Stromal cell of bone marrow (primary cell): ENCODE measurements around the gene MTFR2.
"Not testable (repeated sequence)": the region's sequence is repeated elsewhere in the genome, so short reads cannot be mapped to it uniquely, and the experiment has no call there.

Experiments used
- DNase-seq: peaks from one replicate; pipeline ENCODE4 v3.0.0-alpha.2; 2012; ENCODE audit warnings: low read depth

The MTFR2 gene

DNA sequence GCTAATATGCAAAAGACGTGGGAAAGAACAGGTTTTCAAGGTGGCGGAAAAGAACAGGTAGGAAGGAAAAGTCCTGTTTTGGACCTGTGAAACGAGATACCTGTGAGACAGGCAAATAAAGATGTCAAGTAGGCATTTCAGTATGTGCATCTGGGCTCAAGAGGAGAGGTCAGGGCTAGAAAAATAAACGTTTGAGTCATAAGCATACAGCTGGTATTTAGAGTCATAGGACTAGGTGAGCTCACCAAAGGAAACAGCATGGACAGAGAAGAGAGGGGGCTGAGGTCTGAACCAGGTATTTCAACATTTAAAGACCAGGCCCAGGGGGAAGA is 14.9 kb downstream of the MTFR2 start:
- DNase-seq: no peak

DNA sequence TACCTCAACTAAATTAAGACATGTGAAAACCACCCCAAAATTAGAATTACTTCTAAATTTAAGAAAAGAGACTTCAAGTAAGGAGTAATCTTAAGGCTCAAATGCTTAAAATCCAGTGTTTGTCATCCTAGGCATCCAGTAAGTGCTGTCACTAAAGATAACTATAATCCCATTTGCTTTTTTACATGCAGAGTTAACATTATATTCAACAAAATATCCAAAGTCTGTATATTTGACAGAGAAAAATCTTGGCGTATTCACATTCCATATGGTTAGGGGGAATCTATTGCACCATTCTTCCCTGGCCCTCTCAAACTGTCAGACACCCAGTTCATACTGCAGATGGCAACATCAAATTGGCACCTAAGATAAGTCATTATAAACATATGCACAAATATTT is 17.4 kb downstream of the MTFR2 start:
- DNase-seq: no peak

DNA sequence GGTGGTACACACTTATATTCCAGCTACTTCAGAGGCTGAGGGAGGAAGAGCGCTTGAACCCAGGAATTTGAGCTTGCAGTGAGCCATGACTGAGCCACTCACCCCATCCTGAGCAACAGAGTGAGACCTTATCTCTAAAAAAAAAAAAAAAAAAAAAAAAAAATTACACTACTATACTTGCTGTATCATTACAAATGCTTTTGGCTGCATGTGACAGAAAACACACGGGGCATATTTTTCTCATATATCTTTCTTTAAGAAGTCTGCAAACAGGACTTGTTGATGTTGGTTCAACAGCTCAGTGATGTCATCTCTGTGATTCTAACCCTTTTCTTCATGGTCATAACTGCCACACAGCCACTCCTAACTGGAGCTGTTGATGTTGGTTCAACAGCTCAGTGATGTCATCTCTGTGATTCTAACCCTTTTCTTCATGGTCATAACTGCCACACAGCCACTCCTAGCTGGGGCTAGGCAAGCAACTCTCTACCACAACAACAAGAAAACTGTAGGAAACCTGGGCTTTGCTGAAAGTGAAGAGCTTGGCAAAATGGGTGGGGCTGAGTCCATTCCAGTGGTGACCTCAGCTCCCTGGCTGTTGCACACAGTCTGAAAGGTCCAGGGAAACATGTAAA is 19.8 kb downstream of the MTFR2 start:
- no peak for DNase-seq

DNA sequence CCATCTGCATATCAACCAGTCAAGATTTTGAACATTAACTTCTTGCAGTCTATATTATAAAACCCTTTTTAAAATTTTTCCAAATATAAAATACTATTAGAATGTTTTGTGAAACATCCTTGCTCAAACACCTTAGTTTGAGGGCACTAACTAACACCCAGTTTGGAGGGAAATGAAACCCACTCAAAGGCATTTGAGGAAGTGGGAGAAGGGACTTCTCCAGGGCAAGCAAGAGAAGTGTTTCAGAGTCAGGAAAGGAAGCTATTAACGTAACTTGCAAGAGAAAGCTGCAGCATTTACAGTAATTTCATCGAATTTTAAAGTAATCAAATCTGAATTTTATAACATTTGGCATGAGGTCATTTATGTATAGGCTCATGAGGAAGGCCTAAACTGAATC is 21.3 kb downstream of the MTFR2 start:
- DNase-seq: no peak

DNA sequence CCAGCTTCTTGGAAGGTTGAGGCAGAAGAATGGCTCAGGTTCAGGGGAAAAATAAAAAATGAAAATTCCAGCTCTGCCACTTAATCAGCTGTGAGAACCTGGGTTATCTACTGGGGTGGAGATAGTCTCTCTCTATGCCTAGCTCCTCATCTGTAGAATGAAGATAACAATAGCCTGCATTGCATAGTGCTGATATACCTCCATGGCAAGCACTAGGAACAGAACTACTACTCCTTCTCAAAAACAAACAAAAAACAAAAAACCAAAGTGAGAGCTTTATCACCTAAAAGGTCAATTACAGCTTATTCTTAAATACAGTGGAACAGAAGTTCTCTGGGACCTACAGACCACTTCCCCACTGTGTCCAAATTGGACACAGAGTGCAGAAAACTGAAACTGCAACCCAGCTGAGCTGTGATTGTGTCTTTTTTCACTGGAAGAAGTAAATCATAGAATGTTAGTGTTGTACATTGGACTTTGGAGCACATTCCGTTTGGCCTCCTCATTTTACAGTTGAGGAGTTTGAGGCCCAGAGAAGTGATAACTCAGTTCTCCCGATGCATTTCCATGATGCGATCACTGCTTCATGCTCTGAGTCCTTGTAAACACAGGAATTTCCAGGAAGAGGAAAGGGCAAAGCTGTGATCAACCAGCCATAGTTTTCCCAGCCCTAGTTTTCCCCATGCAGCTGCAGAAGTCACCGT is 23.3 kb downstream of the MTFR2 start:
- no peak for DNase-seq

DNA sequence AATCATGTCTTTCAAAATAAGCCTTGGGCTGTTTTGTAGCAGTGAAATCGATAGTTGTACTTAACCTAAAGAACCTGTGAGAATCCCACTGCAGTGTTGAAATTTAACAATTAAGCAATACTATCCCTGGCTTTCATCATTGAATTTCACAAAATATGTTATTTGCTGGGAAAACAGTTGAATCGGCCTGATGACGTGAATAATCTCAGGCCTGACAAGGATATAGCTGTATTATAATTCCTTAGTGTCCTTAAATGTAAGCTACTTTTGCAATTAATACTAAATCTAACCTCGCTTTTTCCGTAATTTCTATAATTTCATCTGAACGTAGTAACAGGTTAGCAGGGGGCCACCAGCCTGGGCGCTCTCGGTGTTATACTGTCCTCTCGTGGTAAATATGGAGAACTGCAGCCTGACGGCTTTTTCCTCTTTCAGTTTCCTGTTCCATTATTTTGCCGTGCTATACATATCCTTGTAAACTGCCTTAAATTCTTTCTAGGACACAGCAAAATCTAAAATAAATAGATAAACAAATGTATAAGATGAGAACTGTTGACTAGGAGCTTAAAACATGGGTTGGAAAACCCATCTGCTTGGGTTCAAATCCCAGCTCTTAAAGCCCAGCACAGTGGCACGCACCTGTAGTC is 24.0 kb downstream of the MTFR2 start:
- DNase-seq: no peak

DNA sequence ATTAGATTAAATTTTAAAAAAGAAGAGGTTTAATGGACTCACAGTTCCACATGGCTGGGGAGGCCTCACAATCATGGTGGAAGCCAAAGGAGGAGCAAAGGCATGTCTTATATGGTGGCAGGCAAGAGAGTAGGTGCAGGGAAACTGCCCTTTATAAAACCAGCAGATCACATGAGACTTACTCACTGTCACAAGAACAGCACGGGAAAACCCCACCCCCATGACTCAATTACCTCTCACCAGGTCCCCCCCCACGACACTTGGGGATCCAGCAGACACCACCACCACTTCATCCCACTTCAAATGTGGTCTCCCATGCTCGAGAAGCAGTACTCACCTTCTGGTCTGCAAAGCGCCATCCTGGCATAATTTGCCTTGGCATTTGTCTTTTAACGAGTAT is 24.6 kb downstream of the MTFR2 start:
- DNase-seq: no peak

DNA sequence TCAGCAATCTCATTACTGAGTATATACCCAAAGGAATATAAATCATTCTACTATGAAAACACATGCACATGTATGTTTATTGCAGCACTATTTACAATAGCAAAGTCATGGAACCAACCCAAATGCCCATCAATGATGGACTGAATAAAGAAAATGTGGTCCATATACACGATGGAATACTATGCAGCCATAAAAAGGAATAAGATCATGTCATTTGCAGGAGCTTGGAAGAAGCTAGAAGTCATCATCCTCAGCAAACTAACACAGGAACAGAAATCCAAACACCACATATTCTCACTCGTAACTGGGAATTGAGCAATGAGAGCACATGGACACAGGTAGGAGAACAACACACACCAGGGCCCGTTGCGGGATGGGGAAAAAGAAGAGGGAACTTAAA is 25.1 kb downstream of the MTFR2 start:
- not testable (repeated sequence) for DNase-seq

DNA sequence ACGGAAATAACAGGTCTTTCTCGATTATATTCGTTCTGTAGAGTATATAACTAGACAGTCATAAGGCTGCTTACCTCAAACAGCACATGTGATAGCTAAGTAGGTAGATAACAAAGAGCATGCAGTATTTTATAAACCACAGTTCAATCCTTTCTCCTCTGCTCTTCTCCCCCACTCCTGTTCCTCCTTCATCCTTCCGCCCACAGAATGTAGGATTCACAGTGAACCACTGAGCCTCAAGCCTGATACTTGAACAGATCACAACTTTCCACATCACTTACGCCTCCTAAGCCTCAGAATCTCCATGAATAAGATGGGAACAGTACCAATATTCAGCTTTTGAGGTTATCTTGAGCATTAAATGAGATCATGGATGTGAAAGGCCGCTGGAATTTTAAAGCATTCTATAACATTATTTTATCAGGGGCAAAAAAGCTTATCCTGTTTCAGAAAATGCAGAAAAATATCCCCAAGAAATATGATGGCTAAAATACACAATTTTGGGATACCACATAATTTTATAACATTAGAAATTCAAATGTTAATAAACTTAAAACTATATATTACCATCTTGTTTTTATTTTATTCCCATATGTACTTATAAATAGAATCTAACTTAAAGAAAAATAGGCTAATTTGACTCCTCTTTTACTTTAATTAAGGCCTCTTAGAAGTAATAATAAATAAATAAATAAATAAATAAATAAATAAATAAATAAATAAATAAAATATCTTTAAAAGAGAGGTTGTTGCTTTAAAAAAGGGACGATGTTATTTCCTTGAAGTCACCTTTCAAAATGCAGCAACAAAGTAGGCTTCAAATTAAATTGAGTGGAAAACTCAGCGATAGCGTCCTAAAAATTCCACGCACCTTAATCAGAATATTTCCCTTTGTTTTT is 33.4 kb downstream of the MTFR2 start:
- DNase-seq: no peak

DNA sequence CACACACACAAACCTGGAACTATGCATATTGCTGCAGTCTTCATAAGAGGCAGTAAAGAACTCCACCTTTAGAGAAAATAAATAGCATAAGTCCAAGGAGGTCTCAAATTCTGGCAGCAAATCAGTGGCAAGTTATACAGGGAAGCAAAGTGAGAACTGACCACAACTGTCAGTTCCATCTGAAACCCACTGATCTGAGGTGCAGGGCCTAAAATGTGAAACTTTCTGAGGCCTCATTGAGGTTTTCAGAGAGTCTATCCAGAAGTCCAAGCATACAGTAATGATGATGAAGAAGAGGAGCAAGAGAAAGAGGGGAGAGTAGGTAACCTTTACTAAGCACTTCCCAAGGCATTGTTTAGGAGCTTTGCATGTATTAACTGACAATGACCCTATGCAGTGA is 36.3 kb downstream of the MTFR2 start:
- DNase-seq: no peak

DNA sequence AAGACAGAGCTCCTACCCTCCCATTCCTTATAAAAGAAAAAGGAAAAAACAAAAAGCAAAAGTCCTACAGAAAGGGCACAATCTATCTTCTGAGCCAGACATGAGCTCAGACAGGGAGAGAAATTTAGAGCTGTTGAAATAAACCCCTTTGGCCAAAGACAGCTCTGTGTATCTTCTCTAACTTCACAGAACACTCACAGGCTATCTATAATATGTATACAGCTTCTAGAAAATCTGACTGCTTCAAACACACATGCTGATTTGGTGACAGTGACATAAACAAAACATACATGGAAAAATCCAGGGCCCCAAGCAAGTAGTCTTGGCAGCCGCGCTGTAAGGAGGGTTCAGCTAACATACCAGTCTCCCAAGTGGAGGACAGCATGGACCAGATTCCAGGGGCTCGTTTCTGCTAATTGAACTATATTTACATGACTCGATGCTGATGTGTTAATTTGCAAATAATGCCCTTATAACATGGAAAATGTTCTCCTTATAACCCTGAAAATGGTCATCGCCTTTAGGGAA is 37.0 kb downstream of the MTFR2 start:
- DNase-seq: no peak

DNA sequence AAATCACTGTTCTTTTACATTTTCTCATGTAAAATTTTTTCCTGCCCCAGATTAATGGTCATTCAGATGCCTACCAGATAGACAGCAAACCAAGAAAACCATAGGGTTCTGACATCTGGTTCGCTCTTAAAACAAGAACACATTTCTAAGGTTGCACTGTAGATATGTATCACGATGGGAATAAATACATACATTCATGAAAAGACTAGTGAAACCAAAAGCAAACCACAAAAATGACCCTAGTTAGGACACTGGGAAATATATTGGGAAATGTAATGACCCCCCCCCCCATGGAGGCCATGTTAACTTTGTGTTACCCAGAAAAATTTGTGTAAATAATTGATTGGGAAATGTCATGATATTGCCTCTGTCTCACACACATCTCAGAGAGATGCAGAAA is 37.5 kb downstream of the MTFR2 start:
- DNase-seq: no peak

DNA sequence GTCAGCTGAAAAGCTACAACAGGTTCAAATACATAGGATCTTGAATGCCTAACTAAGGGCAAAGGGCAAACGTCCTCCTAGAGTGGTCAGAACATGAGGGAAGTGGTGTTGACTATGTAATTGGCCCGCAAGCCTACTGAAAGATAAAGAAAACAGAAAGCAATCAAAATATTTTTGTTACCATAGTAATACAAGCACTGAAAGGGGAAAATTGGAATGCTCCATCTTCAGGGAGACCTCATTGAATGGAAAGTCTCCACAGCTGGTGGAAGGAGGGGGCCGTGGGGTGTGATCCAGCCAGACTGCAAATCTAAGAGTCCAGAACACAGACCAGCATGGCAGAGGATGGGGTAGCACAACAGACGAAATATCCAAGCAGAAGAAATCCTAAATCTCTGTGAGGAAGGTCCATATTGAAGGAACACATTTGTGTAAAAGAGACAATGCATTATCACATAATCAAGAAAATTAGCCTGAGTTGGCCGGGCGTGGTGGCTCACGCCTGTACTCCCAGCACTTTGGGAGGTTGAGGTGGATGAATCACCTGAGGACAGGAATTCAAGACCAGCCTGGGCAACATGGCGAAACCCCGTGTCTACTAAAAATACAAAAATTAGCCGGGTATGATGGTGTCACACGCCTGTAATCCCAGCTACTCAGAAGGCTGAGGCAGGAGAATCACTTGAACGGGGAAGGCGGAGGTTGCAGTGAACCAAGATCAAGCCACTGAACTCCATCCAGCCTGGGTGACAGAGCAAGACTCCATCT is 39.5 kb downstream of the MTFR2 start:
- no peak for DNase-seq

DNA sequence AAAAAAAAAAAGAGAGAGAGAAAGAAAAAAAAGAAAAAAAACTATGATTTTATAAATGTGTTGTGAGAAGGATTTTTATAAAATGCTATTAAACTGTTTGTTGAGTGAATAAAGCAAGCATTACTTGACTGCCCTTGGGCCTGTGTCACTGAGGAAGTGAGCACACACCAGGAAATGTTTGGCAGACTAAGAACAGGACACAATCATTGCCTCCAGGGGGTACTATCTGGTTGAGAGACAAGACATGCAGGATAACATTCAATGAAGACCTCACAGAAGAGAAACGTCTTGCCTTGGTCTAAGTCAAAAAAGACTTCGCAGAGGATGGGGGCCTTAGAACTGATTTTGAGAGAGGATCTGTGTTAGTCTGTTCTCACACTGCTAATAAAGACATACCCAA is 40.6 kb downstream of the MTFR2 start:
- no peak for DNase-seq

DNA sequence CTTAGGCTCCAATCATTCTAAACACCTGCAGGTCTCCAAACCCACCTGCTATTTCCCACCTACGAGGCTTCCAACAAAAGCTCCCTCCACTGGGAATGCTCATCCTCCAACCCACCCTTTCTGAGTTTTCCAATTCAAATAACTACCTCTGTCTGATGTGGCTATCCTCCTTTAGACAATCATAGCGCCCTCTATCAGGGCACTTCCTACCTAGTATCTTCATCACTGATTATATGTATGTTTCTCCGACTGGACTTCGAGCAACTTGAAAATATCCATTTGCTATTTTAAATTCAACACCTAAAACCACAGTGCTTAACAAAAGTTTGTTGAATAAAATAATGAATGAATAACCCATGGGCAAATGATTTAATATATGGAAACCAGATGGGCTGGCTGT is 41.3 kb downstream of the MTFR2 start:
- DNase-seq: no peak

DNA sequence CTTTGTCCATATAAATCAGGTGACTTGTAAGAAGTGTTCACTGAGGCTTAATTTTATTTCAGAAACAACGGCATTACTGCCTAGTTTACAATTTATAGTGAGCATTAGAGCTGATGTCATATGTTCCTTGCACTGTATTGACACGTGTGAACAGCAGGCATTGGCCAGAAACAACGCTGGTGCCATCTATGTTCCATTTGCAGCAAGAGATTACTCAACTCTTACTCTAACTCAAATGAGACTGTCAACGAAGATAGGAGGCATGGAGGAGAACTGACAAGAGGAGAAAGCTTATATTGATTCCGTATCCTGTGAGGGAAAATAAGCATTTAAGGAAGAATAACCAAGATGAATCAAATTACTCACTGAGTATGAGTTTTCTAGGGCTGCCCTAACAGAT is 48.4 kb downstream of the MTFR2 start:
- no peak for DNase-seq

DNA sequence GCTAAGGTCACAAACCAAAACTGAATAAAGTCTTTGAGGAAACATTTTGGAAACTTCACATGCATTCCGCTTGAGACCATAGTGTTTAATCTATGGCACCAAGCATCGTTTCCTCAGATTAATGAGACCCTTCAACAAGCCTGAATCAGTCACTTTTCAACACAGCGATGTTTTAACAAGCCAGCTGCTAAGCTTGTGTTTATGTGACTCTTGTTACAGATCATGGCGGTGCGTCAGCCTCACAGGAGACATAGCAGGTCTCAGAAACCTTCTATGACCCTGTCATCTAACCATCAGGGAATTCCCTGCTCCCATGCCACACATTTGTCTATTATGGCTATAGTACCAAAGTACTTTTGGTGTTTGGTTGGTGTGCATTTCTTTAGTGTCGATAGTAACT is 57.2 kb downstream of the MTFR2 start:
- DNase-seq: no peak

DNA sequence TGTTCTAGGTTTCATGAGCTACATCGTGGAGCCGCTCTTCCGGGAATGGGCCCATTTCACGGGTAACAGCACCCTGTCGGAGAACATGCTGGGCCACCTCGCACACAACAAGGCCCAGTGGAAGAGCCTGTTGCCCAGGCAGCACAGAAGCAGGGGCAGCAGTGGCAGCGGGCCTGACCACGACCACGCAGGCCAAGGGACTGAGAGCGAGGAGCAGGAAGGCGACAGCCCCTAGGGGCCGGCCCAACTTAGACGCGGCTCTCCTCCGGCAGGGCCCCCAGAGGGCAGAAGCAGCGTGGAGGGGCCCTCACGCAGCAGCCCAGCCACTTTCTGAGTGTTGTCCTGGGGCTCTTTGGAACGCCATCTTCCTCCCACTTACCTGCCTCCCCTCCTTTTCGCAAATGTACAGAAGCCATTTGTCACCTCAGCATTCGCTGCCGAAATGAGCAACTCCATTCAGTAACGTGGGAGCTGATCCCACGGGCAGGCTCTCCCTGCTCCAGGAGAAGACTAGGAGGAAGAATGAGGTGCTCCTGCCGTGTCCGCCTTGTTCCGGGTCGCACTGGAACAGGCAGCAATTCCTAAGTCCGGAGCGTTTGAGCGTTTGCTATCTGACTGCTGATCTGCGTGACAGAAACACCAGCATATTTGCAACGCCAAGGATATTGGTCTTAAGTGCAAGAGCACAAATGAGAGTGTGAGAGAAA is 58.4 kb downstream of the MTFR2 start:
- DNase-seq: no peak

DNA sequence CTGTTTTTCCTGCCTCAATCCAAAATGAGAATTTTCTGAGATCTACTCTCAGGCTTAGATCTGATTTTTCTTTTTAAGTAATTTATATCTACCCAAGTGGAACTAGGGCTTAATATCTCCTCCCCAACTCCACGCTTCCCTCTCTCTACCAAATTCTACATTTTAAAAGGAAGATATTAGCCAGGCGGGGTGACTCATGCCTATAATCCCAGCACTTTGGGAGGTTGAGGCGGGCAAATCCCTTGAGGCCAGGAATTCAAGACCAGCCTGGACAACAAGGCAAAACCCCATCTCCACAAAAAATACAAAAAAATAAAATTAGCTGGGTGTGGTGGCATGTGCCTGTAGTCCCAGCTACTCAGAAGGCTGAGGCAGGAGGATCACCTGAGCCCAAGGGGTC is 61.0 kb downstream of the MTFR2 start:
- DNase-seq: no peak

DNA sequence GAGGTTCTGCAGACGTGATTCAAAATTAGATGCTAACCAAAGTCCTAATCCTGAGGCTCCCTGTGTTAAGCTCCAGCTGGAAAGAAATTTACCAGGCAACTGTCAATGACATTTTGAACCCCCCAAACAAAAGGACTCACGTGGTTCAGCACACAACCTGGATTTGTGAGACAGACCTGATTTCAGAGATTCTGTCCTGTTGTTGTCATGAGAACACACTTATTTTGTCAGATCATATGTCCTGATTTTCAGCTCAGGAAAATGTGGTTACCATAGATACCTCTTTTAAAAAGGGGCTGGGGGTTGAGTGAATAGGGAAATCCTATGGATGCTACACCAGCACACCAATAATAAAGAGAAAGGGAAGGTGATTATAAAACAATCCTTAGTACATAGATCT is 61.6 kb downstream of the MTFR2 start:
- DNase-seq: no peak

DNA sequence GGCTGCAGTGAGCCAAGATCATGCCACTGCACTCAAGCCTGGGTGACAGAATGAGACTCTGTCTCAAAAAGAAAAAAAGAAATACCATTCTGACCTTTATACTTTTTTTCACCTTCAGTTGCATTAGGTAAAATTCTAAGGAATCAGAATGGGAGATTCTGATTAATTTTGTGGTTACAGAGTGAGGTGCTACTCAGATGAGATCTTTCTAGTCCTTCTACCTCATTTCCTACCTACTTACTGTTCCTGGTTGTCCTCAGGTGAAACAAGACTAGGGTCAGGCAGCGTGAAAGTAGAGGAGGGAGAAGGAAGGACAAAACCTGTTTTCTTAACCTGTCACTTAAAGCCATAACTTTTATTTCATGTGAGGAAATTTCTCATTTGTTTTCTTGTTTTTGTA is 63.7 kb downstream of the MTFR2 start:
- no peak for DNase-seq
